GM18511 (cell line): ENCODE results near the gene SPECC1L.

Experiments used
- ATAC-seq: cut with Tn5 transposase; IDR thresholded peaks from one replicate; pipeline ENCODE4 v1.9.1; 2021; ENCODE audit warnings: mild to moderate bottlenecking, moderate library complexity; ENCODE audit not compliant: unreplicated experiment

The SPECC1L gene

GRCh38 chr22:24412274-24412673 is 141.6 kb downstream of the SPECC1L start:
- no peak for ATAC-seq

DNA sequence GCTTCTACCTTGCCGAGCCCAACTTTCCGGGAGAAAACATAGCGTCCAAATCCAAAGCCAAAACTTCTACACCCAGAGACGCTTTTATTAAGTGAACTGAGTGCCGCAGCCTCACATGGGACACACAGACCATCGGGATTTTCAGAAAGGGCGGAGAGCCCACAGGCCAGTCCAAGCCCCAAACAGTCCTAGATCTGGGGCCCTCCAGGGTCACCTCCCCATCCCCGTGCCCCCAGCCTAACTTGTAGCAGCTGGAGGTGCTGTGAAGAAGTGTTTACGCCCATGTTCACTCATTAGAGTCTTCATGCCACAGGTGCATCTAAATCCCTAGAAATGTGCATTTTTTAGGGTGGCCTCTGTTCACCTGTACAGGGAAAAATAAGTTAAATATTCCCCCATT is 142.6 kb downstream of the SPECC1L start:
- no peak for ATAC-seq

- ATAC-seq, result no peak
Observed at GRCh38 chr22:24413736-24414385, 143.2 kb downstream of the SPECC1L start.

DNA sequence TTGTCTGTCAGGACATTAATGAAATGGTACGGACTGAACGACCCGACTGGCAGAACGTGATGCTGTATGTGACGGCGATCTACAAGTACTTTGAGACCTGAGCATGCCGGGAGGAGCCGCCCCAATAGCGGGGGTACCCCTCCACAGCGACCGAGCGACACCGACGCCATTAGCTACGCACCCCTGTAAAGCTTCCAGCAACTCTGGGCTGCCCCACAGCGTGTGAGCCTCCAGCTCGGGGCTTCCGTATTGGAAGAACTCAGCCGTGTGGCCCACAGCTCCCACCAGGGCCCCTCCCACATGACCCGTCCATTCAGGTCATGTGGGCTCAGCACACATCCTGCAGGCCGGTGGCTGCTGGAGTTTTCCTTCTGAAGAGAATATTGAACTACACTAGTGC is 143.9 kb downstream of the SPECC1L start:
- ATAC-seq, result no peak

GRCh38 chr22:24414984-24415945 is 144.6 kb downstream of the SPECC1L start:
- ATAC-seq, result no peak

DNA sequence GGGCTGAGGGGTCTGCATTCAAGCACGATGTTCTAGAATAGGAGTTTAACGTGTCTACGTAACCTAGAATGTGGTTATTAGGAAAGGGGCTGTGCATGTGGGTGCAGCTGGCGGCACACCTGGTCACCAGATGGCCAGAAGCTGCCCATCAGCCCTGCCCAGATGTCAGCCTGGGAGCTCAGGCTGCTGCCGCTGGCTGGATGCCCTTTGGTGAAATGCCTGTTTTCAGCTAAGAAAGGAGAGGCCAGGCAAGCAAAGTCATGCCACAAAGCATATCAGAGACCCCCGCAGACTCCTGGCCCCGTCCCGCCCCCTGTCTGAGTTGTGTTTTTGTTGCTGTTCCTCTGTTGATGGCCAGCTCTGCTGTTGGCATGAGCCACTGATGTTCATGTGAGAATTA is 145.5 kb downstream of the SPECC1L start:
- no peak for ATAC-seq

DNA sequence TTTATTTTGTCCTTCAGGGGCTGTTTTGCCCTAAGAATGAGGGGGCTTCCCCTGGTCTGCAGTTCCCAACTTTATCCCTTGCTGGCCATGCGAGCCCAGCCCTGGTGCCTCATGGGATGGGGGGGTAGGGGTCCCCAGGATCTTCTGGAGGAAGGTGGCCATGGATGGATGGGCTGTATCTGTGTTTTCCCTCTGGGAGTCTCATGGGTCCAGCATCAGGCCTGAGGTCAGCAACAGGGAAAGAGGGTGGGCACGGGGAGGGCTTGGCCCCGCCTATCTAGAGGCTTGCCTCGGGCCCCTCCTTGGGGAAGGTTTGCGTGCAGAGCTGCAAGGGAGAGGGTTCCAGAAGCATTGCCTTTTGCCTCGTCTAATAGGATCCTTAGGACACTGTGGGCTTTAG is 146.0 kb downstream of the SPECC1L start:
- no peak for ATAC-seq

- ATAC-seq, result no peak
Observed at GRCh38 chr22:24417200-24417599, 146.6 kb downstream of the SPECC1L start.

DNA sequence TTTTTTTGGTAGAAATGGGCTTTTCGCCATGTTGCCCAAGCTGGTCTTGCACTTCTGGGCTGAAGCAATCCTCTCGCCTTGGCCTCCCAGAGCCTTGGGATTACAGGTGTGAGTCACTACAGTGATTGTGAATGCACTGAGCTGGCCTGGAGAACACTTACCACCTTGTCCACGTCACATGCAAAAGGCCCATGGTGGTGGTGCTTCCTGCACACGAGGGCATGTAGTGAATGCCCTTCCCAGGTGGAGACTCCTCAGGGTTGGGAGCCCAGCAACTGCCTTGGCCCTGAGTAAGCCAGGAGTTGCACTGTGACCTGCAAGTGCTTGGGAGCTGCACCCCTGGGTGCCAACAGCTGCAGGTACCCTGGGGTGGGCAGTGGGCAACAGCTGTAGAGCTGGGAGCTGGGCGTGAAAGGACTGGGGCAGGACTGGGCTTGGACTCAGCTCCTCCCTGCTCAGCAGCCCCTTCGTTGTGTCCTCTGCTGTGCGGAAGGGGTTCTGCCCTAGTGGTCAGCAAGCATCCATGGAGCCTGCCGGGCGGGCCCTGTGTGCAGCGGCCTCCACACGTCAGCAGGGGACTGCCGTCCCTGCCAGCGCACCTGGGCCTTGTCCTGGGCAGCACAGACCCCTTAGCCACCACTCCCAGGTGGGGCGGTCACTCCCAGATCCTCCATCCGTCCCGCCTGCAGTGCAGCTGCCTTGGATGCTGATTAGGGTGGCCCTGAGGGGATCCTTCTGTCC is 147.4 kb downstream of the SPECC1L start:
- no peak for ATAC-seq

GRCh38 chr22:24418786-24419474 is 148.3 kb downstream of the SPECC1L start:
- ATAC-seq, result no peak

GRCh38 chr22:24419475-24419850 is 148.8 kb downstream of the SPECC1L start:
- no peak for ATAC-seq

DNA sequence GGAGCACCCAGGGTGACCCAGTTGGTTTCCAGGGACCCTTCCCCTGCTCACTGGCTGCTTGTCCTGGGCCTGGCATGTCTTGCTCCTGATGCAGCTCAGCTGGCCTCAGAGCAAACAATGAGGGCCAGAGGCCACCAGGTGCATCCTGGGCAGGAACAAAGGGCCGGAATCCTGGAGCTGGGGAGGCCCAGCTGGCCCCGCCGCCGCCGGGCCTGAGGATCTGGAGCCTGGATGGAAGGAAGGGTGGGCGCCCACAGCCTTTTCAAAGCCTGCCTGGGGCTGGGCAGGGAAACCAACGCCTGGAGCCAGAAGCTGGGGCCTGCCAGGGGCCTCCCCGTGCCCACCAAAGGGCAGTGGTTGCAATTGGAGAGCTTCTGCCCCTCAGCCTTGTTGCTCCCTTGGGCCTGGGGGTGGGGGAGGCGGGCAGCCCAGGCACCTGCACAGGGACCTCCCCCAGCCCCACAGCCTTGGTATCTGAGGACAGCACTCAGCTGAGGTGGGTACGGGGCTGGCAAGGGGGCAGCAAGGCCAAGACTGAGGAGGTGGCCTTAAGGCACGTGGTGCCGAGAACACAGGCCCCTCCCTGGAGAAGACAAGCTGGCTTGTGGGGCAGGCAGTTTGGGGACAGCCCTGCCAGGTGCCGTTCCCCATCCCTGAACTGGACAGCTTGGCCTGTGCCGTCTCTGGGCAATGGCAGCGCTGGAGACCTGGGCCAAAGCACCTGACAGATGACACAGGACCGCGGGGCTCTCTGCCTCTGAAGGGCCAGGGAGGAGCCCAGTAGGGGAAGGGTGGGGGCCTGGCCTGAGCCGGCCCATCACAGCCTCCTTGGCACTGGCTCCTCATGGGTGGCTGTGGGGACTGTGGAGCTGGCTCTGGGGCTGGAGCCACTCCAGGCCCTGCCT is 149.7 kb downstream of the SPECC1L start:
- no peak for ATAC-seq

- no peak for ATAC-seq
Observed at GRCh38 chr22:24420977-24421343, 150.3 kb downstream of the SPECC1L start.

DNA sequence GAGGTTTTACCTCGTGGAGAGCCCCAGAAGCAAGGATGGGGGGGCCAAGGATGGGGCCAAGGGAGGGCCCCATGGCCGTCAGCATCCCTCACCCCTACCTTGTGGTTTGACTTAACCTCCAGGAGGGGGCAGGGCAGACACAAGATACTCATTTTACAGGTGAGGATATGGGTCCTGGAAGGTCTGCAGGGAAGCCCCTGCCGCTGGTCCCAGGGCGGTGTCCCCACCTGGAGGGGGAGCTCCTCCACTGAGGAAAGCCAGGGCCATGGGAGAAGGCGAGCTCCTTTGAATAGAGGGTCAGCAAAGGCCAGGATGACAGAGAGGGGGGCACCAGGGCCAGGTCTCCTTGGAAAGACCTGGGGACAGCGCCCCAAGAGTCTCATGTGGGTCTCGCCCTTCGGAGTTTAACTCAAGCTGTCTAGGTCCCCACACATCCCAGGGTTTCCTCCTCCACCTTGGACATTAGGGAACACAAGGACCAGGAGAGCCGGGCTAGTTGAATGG is 150.8 kb downstream of the SPECC1L start:
- no peak for ATAC-seq

GRCh38 chr22:24422102-24422665 is 151.6 kb downstream of the SPECC1L start:
- ATAC-seq, result no peak

DNA sequence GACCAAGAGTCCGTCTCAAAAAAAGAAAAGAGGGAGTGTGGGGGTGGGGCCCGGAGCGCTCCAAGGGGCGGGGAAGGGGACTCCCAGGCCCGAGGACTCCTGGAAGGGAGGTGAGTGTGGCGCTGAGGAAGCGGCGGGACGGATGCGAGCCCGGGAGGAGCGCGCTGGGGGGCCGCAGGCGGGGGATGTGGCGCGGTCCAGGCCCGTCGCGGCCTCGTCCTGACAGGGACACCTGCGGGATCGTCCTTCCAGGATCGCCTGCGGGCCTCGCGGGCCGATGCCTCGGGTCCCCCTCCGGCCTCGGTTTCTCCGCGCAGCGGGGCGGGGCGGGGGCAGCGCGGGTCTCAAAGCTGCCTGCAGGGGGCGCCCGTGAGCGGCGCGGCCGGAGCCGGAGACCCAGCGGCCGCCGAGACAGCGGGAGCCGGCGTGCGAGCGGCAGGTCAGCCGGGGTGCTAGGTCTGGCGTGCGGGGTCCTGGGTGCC is 152.9 kb downstream of the SPECC1L start:
- ATAC-seq, result no peak

DNA sequence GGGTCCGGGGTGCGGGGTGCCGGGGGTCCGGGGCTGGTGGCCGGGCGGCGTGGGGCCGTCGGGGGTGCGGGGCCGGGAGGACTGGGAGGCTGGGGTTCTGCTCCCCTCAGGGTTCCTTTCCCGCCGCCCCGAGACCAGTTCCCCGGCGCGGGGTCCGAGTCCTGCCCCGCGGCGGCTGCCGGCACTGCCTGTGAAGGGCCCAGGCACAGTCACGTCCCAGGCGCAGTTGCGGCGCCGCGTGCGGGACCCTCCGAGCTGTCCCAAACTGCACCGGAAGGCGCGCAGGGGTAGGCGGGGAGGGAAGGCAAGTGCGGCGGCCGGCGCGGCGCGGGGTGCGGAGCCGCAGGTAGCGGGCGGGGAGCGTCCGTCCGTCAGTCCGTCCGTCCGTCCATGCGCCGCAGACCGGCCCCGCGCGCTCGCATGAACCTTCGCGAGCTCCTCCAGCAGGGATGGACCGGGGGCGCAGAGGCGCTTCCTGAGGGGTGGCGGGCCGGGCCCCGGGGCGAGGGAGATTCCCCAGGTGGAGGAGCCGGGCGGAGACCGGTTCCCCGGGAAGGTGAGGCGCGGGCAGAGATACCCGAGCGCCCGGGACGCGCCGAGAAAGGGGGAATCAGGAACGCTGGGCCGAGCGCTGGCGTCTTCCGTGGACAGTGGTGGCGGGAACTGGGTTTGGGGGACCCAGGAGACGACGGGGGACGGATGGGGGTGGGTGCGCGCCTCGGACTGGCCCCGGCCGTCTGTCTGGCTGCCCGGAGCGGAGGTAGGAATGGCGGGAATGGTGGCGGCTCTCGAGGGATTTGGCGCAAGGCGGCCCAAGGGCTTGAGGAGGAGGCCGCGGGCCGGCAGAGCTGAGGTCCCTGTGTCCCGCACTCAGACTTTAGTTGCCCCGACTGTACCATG is 153.6 kb downstream of the SPECC1L start:
- no peak for ATAC-seq
